Lung (tissue), 12 donors: ENCODE measurements around the gene ADAMTS14. TPM values are rescaled to one million over a fixed set of nuclear protein-coding genes. Genes with fewer than 3 reads are reported as not detected.

Experiments
- ATAC-seq: fragments of 200-7000 bp; cut with Tn5 transposase; one replicate; pipeline ENCODE4 v1.9.1; 2020; ENCODE audit warnings: moderate number of reproducible peaks; ENCODE audit not compliant: insufficient read depth, low FRiP score
- DNase-seq, 3 donors: peaks; one replicate each; pipeline ENCODE4 v3.0.0-alpha.2; 2013 to 2017
- H3K27ac ChIP-seq, 2 donors: one replicate each; pipeline ENCODE4 v1.5.1; 2013; ENCODE audit warnings: mild to moderate bottlenecking in 2 of 2, moderate library complexity in 2 of 2, control low read depth in 1 of 2, inconsistent platforms in 1 of 2, low read depth in 1 of 2, low read length in 1 of 2
- H3K27me3 ChIP-seq, 3 donors: one replicate each; pipeline ENCODE4 v1.5.1; 2013; ENCODE audit warnings: low read length in 2 of 3; ENCODE audit not compliant: control insufficient read depth in 3 of 3, insufficient read depth in 3 of 3
- H3K36me3 ChIP-seq, 4 donors: one replicate each; pipeline ENCODE4 v1.5.1; 2013; ENCODE audit warnings: low read length in 4 of 4, mild to moderate bottlenecking in 1 of 4, moderate library complexity in 1 of 4; ENCODE audit not compliant: control insufficient read depth in 4 of 4, insufficient read depth in 4 of 4
- H3K4me1 ChIP-seq, 5 donors: one replicate each; pipeline ENCODE4 v1.5.1; 2013; ENCODE audit warnings: low read length in 5 of 5, mild to moderate bottlenecking in 2 of 5, moderate library complexity in 1 of 5; ENCODE audit not compliant: control insufficient read depth in 5 of 5, insufficient read depth in 5 of 5
- H3K4me3 ChIP-seq: one replicate; pipeline ENCODE4 v1.5.1; 2013; ENCODE audit warnings: mild to moderate bottlenecking, control low read depth, moderate library complexity
- H3K9ac ChIP-seq, 2 donors: one replicate each; pipeline ENCODE4 v1.5.1; 2013; ENCODE audit warnings: low read length in 2 of 2, control low read depth in 1 of 2; ENCODE audit not compliant: insufficient read depth in 1 of 2
- H3K9me3 ChIP-seq, 4 donors: one replicate each; pipeline ENCODE4 v1.5.1; 2013; ENCODE audit warnings: low read length in 3 of 4, mild to moderate bottlenecking in 1 of 4, moderate library complexity in 1 of 4; ENCODE audit not compliant: control insufficient read depth in 4 of 4, insufficient read depth in 3 of 4
- WGBS, 2 donors: extraction: QIAGEN DNeasy Blood & Tissue Kit; methylation state at CpG; one replicate each; pipeline ENCODE4 v1.1.7; 2013; 5-methylcytosine and 5-hydroxymethylcytosine counted together
- polyA plus RNA-seq, 2 donors: library from polyadenylated mRNA; stranded (reverse); fragments of 200-250 nt; gene quantifications; one replicate each; pipeline ENCODE4 v1.2.1, GENCODE V29; 2013
- total RNA-seq, 2 donors: library from RNA; depleted of rRNA in 1 of 2; stranded (reverse); fragments of >200 nt in 1 of 2; gene quantifications; one replicate each; pipeline ENCODE4 v1.2.1, GENCODE V29; 2014 to 2021
- TF ChIP-seq, protein P1 (sequence below): IDR thresholded peaks from 2 replicates; pipeline ENCODE4 v1.5.1; 2012; ENCODE audit warnings: mild to moderate bottlenecking; ENCODE audit errors: control extremely low read depth, extremely low read depth
- donor health status: control.
- donor health status: control.
- donor health status: Bipolar disorder and iron deficiency.
- donor health status: healthy.
- donor health status: DM: yes; HTN: yes; CAD: no.

Gene ADAMTS14
- total and polyA plus RNA-seq, 4 donors, result 0.47 to 3.9 (median 1.2) TPM

DNA sequence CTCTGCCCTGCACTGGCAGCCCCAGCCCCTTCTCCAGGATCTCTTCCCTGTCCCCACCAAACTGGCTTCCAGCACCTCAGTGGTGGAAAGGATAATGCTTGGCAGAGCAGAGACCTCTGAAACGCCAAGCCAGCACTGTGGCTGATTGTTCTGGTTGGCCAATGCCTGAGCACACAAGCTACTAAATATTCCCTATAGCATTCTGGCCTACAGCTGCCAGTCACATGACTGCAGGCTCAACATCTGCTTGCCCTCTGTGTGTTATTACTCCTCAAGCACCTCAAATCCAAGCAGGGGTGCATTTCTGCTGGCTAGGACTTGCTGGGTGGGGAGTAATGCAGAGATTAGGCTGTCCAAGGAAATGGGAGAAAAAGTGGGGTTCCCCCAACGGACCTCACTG is 106.8 kb downstream of the ADAMTS14 start:
- no peaks in the 10 kb centered on the region for H3K36me3 ChIP-seq
- peak in 2 of 3 donors; percentile 19 to 56 for DNase-seq
- 74 to 95% methylated on average over 2 of the region's 2 CpGs for WGBS, 2 donors
- TF ChIP-seq, protein P1, sequence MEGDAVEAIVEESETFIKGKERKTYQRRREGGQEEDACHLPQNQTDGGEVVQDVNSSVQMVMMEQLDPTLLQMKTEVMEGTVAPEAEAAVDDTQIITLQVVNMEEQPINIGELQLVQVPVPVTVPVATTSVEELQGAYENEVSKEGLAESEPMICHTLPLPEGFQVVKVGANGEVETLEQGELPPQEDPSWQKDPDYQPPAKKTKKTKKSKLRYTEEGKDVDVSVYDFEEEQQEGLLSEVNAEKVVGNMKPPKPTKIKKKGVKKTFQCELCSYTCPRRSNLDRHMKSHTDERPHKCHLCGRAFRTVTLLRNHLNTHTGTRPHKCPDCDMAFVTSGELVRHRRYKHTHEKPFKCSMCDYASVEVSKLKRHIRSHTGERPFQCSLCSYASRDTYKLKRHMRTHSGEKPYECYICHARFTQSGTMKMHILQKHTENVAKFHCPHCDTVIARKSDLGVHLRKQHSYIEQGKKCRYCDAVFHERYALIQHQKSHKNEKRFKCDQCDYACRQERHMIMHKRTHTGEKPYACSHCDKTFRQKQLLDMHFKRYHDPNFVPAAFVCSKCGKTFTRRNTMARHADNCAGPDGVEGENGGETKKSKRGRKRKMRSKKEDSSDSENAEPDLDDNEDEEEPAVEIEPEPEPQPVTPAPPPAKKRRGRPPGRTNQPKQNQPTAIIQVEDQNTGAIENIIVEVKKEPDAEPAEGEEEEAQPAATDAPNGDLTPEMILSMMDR, result no peak
- peaks cover 0 to 18% (median 0%) of the 10 kb centered on the region in 5 donors for H3K4me1 ChIP-seq
- ATAC-seq, result no peak
- H3K4me3 ChIP-seq, result no peak overlapping the region
- H3K9me3 ChIP-seq, result no peaks in the 10 kb centered on the region
- H3K27ac ChIP-seq, result no peak overlapping the region
- H3K27me3 ChIP-seq, result no peaks in the 10 kb centered on the region
- H3K9ac ChIP-seq, result no peak overlapping the region

DNA sequence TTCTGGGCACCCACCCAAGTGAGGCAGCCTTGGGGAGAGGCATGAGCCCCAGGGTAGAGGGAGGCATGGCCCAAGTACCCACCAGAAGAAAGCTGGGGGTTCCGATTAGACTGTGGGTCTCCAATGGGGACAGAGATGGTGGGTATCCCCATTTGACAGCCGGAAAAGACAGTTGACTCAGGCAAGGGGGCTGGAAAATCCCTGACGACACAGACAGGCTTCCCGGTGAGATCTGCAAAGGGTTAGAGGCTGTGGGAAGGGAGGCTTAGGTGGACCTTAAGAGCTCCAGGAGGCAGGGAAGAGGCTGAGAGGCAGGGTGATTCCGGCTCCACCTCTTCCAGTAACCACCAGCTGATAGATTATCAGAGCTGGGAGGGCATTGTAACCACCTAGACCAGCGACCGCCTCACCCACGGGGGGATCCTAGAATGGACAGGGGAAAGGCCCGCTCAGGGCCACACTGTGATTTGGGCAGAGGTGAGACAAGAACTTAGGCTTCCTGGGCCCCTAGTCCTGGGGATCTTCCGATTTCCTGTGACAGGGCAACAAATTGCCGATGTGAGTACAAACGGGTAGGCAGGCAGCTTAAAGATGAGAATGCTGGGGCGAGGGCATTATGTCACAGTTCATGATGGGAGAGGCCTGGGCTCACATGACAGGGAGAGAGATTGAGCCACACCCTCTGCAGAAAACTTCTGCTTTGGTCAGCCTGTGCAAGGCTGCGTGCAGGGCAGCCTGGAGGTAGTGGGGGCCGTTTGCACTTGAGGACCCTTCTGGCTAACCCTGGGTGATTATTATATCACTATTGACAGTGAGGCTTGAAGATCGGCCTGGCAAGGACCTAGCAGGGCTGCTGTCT is 107.4 kb downstream of the ADAMTS14 start:
- Histone ChIP-seq H3K27me3 (no peaks in the 10 kb centered on the region), H3K4me3 (no peak overlapping the region), H3K36me3 (no peaks in the 10 kb centered on the region), H3K4me1 (peaks cover 0 to 18% (median 0%) of the 10 kb centered on the region in 5 donors), H3K9ac (no peak overlapping the region), H3K27ac (no peak overlapping the region), H3K9me3 (no peaks in the 10 kb centered on the region)
- ATAC-seq (peak; percentile 15), DNase-seq (no peak)
- TF ChIP-seq, protein P1, result no peak
- 77 to 84% methylated on average over 16 of the region's 16 CpGs for WGBS, 2 donors

DNA sequence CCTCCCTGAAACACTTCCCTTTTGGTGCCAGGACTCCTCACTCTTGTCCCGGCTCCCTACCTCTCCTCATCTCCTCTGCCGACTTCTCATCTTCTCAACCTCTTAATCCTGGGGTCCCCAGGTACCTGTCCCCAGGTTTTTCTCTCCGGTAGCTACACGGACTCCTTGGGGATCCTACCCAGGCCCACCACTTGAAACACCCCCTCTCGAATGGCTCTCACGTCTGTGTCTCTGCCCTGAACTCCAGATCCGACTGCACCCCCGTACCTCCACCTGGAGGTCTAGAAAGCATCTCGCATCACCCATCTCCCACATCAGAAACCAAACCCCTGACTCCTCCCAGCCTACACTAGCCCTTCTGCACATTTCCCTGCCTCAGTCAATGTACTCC is 108.1 kb downstream of the ADAMTS14 start:
- Histone ChIP-seq H3K27me3 (no peaks in the 10 kb centered on the region), H3K4me1 (peaks cover 0 to 18% (median 0%) of the 10 kb centered on the region in 5 donors), H3K4me3 (no peak overlapping the region), H3K9me3 (no peaks in the 10 kb centered on the region), H3K36me3 (no peaks in the 10 kb centered on the region), H3K9ac (no peak overlapping the region), H3K27ac (no peak overlapping the region)
- TF ChIP-seq, protein P1, result no peak
- ATAC-seq (no peak), DNase-seq (no peak)
- 93 to 95% methylated on average over 9 of the region's 9 CpGs for WGBS, 2 donors
